GM18867 (cell line): Measurements from ENCODE around the gene NEU4.
A peak's percentile ranks its signal among the peaks of the same experiment; 100 is the strongest.
"Not testable (repeated sequence)": the region's sequence is repeated elsewhere in the genome, so short reads cannot be mapped to it uniquely, and the experiment has no call there.

Experiments
- ATAC-seq: cut with Tn5 transposase; IDR thresholded peaks from one replicate; pipeline ENCODE4 v1.9.1; 2021; ENCODE audit warnings: mild to moderate bottlenecking, moderate library complexity; ENCODE audit not compliant: unreplicated experiment

Gene NEU4

GRCh38 chr2:241823531-241824437 lies 14.8 kb downstream of the NEU4 start:
- ATAC-seq: not testable (repeated sequence)

- ATAC-seq: no peak
Observed at GRCh38 chr2:241827394-241827793, 18.4 kb downstream of the NEU4 start.

GRCh38 chr2:241833101-241833663 lies 24.2 kb downstream of the NEU4 start:
- ATAC-seq: no peak

DNA sequence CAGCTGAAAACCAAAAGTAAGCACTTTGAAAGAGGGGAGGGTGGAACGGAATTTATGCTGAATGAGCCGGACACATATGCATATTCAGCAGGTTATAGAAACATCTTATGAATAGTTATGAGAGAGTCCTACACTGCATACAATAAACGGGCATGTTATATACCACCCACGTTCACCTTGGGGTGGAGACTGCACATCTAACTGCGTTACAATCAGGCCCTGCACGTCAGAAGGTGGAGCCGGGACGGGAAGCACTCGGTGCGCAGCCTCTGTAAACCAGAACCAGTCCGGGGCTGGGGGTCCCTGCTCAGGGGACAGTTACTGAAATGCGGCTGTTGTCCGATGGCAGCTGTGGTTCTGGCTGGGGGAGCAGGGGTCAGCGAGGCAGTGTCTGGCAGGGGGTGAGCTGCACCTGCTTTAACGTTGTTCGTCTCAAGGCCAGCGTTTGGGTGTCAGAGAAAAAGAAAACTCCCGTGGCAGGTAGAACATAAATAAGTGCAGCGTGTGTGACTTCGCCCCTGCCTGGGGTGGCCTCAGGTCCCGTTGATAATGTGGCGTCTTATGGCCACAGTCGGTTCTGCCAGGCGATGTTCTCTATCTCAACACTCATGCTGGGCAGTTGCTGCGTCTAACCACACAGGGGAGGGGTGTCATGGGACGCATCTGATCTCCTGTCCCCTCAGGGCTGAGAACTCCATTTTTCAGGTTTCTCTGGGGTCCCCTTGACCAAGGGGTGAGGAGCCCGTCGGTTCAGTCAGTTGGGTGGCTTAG lies 24.9 kb downstream of the NEU4 start:
- ATAC-seq: not testable (repeated sequence)

- ATAC-seq: no peak
Observed at GRCh38 chr2:241834527-241835210, 25.7 kb downstream of the NEU4 start.

GRCh38 chr2:241835611-241836010 lies 26.6 kb downstream of the NEU4 start:
- ATAC-seq: no peak

DNA sequence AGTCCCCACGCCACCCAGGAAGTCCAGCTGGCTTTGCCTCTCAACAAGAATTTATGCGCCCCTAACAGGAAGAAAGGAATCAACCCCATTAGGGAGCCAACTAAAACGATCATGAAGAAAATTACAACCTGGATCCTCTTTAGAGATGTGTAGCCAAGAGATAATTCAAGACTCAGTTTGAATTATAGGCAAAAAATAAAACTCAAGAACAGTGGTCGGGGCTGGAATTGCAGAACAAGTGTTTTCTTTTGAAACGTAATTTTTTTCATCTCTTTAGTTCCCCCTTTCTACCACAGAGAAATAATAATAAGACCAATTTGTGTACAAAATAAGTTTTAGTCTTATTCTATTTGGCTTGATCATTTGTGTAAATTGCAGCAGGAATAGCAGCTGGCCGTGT lies 27.3 kb downstream of the NEU4 start:
- no peak for ATAC-seq

DNA sequence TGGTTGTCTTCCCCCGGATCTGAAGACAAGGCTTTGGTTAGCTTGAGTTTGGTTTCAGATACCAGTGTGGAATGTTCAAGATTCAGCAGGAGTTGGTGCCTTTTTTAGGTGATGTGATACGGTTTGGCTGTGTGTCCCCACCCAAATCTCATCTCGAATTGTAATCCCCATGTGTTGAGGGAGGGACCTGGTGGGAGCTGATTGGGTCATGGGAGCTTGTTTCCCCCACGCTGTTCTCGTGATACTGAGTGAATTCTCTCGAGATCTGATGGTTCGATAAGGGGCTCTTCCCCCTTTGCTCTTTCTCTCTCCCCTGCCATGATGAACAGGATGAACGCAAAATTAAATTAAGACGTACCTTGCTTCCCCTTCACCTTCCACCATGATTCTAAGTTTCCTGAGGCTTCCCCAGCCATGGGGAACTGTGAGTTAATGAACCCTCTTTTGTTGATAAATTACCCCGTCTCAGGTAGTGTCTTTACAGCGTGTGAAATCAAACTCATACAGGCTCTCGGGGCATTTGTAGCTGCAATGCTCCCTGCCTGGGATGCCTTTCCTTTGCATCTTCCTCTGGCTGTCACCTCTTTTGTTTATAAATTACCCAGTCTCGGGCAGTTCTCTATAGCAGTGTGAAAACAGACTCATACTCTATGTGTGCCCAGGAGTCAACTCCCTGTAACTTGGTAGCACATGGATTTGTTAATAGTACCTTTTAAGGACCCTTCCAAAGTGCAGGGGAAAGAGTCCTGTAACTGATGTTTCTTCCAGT lies 28.4 kb downstream of the NEU4 start:
- ATAC-seq: no peak

DNA sequence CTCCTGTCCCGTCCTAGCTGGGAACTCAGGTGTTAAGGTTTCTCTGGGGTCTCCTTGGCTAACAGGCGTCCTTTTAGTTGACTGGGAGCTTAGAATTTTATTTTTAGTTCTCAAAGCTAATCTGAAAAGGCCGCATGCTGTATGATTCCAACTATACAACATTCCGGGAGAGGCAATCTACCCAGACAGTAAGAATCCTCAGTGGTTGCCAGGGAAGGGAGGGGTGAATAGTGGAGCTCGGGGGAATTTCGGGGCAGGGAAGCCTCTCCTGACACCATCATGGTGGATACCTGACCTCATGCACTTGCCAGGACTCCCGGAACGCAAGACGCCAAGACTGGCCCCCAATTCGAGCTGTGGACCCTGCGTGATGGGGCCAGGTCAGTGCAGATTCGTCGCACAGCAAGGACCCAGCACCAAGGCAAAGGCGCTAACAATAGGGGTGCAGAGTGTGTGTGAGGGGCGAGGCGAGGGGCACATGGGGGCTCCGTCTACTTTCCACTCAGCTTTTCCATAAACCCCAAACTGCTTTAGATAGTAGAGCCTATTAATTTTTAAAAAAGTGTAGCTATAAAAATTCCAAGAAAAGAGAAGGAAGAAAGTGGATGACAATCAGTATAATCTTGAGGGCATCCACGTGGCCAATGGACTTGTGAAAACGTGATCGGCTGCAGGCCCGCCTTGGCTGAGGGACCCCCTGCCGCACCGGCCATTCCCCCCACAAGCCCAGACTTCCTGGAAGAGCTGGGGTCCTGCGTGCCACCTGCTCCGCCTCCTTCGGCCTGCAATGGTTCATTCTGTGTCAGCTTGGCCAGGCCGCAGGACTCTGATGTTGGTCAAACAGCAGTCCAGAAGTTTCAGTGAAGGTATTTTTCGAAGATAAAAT lies 32.4 kb downstream of the NEU4 start:
- ATAC-seq: no peak

GRCh38 chr2:241842067-241842415 lies 33.0 kb downstream of the NEU4 start:
- ATAC-seq: no peak

GRCh38 chr2:241842620-241843211 lies 33.7 kb downstream of the NEU4 start:
- ATAC-seq: peak; percentile 33

- peak; percentile 10 for ATAC-seq
Observed at GRCh38 chr2:241843321-241844065, 34.5 kb downstream of the NEU4 start.

DNA sequence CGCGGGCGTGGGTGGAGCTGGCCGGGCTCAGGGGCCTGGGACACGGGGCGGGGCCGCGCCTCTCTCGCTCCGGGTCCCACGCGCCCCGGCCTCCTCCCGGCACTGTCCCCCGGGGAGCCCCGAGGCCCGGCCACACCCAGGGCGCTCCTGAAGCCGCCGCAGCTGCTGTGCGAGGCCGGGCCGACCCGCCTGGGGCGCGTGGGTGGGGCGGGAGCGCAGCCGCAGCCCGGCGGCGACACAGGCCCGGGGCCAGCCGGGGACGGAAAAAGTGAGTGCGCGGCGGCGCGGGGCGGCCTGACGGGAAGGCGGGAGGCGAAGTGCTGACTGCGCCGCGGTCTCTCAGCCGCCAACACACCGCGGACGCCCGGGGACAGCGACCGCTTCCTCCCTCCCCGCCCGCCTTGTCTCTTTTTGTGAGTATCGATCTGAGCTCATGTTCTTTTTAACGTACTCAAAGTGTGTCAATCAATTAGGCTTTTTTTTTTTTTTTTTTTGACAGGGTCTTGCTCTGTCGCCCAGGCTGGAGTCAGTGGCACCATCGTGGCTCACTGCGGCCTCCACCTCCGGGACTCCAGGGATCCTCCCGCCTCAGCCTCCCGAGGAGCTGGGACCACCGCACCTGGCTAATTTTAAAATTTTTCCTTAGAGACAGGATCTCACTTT lies 35.2 kb downstream of the NEU4 start:
- peak; percentile 69 for ATAC-seq

DNA sequence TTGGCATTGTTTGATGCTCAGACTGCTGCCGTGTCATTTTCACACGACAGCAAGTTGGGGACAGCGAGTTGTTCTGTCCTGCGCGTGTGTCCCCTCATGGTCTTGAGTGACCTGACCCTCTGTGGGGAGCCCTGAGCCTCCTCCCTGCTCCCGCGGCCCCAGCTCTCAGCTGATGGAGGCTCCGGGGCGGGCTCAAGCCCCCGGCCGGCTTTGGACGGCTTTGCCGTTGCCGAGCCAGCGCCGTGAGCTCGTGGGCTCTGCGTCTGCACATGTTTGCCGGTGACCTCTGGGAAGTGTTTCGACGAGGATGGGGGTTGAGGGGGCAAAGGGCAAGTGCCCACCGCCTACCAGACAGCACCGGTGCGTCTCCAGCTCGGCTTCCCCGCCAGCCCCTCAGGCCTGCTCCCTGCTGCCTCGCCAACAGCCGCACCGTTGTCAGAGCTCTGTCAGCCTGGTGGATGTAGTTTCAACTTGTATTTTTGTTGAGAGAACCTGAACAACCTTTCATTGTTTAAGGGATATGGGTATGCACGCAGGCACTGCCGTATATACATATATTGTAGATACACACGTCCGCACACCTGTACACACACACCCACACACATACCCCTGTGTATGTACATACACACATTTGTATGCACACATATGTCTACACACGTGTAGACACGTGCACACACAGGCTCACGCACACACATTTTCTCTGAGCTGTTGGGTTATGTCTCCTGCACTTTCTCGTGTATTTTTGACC lies 36.0 kb downstream of the NEU4 start:
- no peak for ATAC-seq

- ATAC-seq: no peak
Observed at GRCh38 chr2:241846406-241846805, 37.4 kb downstream of the NEU4 start.

DNA sequence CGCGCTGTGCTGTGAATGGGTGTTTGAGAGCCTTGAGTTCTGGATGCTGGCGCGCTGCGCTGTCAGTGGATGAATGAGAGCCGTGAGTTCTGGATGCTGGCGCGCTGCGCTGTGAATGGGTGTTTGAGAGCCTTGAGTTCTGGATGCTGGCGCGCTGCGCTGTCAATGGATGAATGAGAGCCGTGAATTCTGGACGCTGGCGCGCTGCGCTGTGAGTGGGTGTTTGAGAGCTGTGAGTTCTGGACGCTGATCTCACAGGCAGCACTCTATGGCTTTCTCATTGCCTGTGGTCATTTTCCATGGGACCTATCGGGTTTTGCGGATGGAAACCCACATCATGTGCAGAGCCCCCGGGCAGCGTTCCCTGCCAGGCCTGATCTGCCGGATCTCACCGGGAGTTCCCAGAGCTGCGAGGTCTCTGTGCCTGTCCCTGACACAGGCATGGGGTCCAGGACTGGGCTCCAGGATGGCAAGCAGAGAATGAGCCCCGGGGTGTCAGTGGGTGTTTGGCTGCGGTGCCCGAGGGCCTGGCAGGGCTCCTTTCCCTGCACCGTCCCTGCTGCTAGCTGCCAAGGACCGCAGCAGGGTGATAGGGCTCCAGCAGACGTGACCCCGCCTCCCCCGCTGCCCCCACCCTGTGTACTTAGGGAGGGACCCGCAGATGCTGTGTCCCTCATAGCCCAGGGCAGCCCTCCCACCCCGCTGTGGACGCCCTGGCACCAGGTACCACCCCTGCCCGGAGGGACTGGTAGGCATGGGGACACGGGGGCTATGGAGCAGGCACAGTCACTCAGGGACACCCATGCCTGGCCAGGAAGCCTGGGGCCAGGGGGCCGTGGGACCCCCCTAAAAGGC lies 40.0 kb downstream of the NEU4 start:
- ATAC-seq: no peak
